Mesodermal cell (in vitro differentiated cells): ENCODE data around the gene PSD2.

Experiments
- H3K27ac ChIP-seq: 2 replicates; pipeline ENCODE4 v1.7.0; 2013; ENCODE audit warnings: mild to moderate bottlenecking, low read depth, low read length, moderate library complexity; ENCODE audit not compliant: severe bottlenecking
- H3K36me3 ChIP-seq: 2 replicates; pipeline ENCODE4 v1.7.1; 2013; ENCODE audit warnings: mild to moderate bottlenecking, low read length, moderate library complexity; ENCODE audit not compliant: control insufficient read depth, insufficient read depth
- H3K4me1 ChIP-seq: one replicate; pipeline ENCODE4 v1.7.1; 2013; ENCODE audit warnings: mild to moderate bottlenecking, low read length; ENCODE audit not compliant: insufficient read depth, control insufficient read depth, poor library complexity, severe bottlenecking
- H3K4me3 ChIP-seq: 2 replicates; pipeline ENCODE4 v1.7.0; 2013; ENCODE audit warnings: low read length, control low read depth, mild to moderate bottlenecking; ENCODE audit not compliant: insufficient read depth, poor library complexity, severe bottlenecking; ENCODE audit errors: extremely low read depth
- H3K9me3 ChIP-seq: 2 replicates; pipeline ENCODE4 v1.7.1; 2013; ENCODE audit warnings: mild to moderate bottlenecking, low read length, moderate library complexity; ENCODE audit not compliant: control insufficient read depth
- WGBS, 2 experiments: methylation state at CpG; one replicate each; pipeline ENCODE4 v1.1.5; 2013; ENCODE audit warnings: missing lambda C conversion rate in 2 of 2; ENCODE audit not compliant: insufficient coverage in 2 of 2; 5-methylcytosine and 5-hydroxymethylcytosine counted together

The PSD2 gene

GRCh38 chr5:139861889-139862207 is 66.2 kb downstream of the PSD2 start:
- 89 to 92% methylated on average over 3 to 4 of the region's 4 CpGs for WGBS, 2 experiments

GRCh38 chr5:139862313-139862712 is 66.7 kb downstream of the PSD2 start:
- 94 to 100% methylated on average over 1 to 2 of the region's 2 CpGs for WGBS, 2 experiments

More at GRCh38 chr5:139861889-139862207, 66.2 kb downstream of the PSD2 start:
- Histone ChIP-seq H3K4me3 (no peak overlapping the region), H3K36me3 (no peaks in the 10 kb centered on the region), H3K27ac (no peak overlapping the region), H3K4me1 (no peaks in the 10 kb centered on the region), H3K9me3 (no peaks in the 10 kb centered on the region)

GRCh38 chr5:139862803-139863202 is 67.2 kb downstream of the PSD2 start:
- no peak overlapping the region for H3K27ac ChIP-seq

More at GRCh38 chr5:139862313-139862712, 66.7 kb downstream of the PSD2 start:
- H3K4me3 ChIP-seq: no peak overlapping the region
- H3K36me3 ChIP-seq: no peaks in the 10 kb centered on the region
- H3K9me3 ChIP-seq: no peaks in the 10 kb centered on the region
- H3K4me1 ChIP-seq: no peaks in the 10 kb centered on the region
- H3K27ac ChIP-seq: no peak overlapping the region

GRCh38 chr5:139863361-139863760 is 67.8 kb downstream of the PSD2 start:
- Histone ChIP-seq H3K27ac (no peak overlapping the region), H3K4me1 (no peaks in the 10 kb centered on the region), H3K9me3 (no peaks in the 10 kb centered on the region), H3K4me3 (no peak overlapping the region), H3K36me3 (no peaks in the 10 kb centered on the region)
- WGBS, 2 experiments: 90 to 92% methylated on average over 8 to 9 of the region's 9 CpGs

More at GRCh38 chr5:139862803-139863202, 67.2 kb downstream of the PSD2 start:
- H3K9me3 ChIP-seq: no peaks in the 10 kb centered on the region
- 61% methylated on average over 2 of the region's 2 CpGs; no CpG with 5 or more reads in 1 of the 2 experiments for WGBS, 2 experiments
- no peaks in the 10 kb centered on the region for H3K4me1 ChIP-seq
- no peaks in the 10 kb centered on the region for H3K36me3 ChIP-seq
- no peak overlapping the region for H3K4me3 ChIP-seq

GRCh38 chr5:139863855-139864558 is 68.4 kb downstream of the PSD2 start:
- 32 to 34% methylated on average over 3 to 4 of the region's 5 CpGs for whole genome bisulfite sequencing, 2 experiments
- no peaks in the 10 kb centered on the region for H3K4me1 ChIP-seq
- no peak overlapping the region for H3K27ac ChIP-seq

GRCh38 chr5:139864716-139865483 is 69.3 kb downstream of the PSD2 start:
- no peaks in the 10 kb centered on the region for H3K4me1 ChIP-seq
- no peak overlapping the region for H3K4me3 ChIP-seq
- H3K27ac ChIP-seq: no peak overlapping the region
- no peaks in the 10 kb centered on the region for H3K36me3 ChIP-seq
- WGBS, 2 experiments: 78 to 95% methylated on average over 5 to 7 of the region's 12 CpGs
- H3K9me3 ChIP-seq: no peaks in the 10 kb centered on the region

More at GRCh38 chr5:139863855-139864558, 68.4 kb downstream of the PSD2 start:
- no peaks in the 10 kb centered on the region for H3K9me3 ChIP-seq
- no peak overlapping the region for H3K4me3 ChIP-seq
- H3K36me3 ChIP-seq: no peaks in the 10 kb centered on the region

GRCh38 chr5:139867109-139867508 is 71.5 kb downstream of the PSD2 start:
- Histone ChIP-seq H3K4me3 (no peak overlapping the region), H3K9me3 (no peaks in the 10 kb centered on the region)

GRCh38 chr5:139867581-139867980 is 72.0 kb downstream of the PSD2 start:
- no peaks in the 10 kb centered on the region for H3K4me1 ChIP-seq
- no peaks in the 10 kb centered on the region for H3K36me3 ChIP-seq
- no peak overlapping the region for H3K27ac ChIP-seq
- no peak overlapping the region for H3K4me3 ChIP-seq
- no peaks in the 10 kb centered on the region for H3K9me3 ChIP-seq

More at GRCh38 chr5:139867109-139867508, 71.5 kb downstream of the PSD2 start:
- Histone ChIP-seq H3K27ac (no peak overlapping the region), H3K36me3 (no peaks in the 10 kb centered on the region), H3K4me1 (no peaks in the 10 kb centered on the region)
- no CpG with 5 or more reads among the region's 2 CpGs for WGBS, 2 experiments

GRCh38 chr5:139869042-139869790 is 73.6 kb downstream of the PSD2 start:
- Histone ChIP-seq H3K9me3 (no peaks in the 10 kb centered on the region), H3K4me3 (no peak overlapping the region)
- 83 to 84% methylated on average over 6 of the region's 9 CpGs for WGBS, 2 experiments

GRCh38 chr5:139870677-139871076 is 75.1 kb downstream of the PSD2 start:
- Histone ChIP-seq H3K4me3 (no peak overlapping the region), H3K36me3 (no peaks in the 10 kb centered on the region), H3K4me1 (no peaks in the 10 kb centered on the region), H3K27ac (no peak overlapping the region), H3K9me3 (peaks cover under 1% of the 10 kb centered on the region)
- WGBS, 2 experiments: no CpG with 5 or more reads among the region's 1 CpG

More at GRCh38 chr5:139869042-139869790, 73.6 kb downstream of the PSD2 start:
- Histone ChIP-seq H3K4me1 (no peaks in the 10 kb centered on the region), H3K27ac (no peak overlapping the region), H3K36me3 (no peaks in the 10 kb centered on the region)
